ENCODE measurements around the gene PSD2.

The PSD2 gene

GRCh38 chr5:139856714-139857113 is 61.1 kb downstream of the PSD2 start:
- no peak for TF ChIP-seq CTCF (conservative IDR thresholded peaks at IDR 0.05)
- no peak overlapping the region for H3K27ac ChIP-seq

GRCh38 chr5:139859013-139859412 is 63.4 kb downstream of the PSD2 start:
- no peak for TF ChIP-seq CTCF (conservative IDR thresholded peaks at IDR 0.05)
- no peak overlapping the region for H3K27ac ChIP-seq

- no peak overlapping the region for H3K27ac ChIP-seq
- TF ChIP-seq CTCF (conservative IDR thresholded peaks at IDR 0.05), result no peak
Measured at GRCh38 chr5:139861021-139861888, 65.6 kb downstream of the PSD2 start.

GRCh38 chr5:139861889-139862207 is 66.2 kb downstream of the PSD2 start:
- no peak for TF ChIP-seq CTCF (conservative IDR thresholded peaks at IDR 0.05)
- no peak overlapping the region for H3K27ac ChIP-seq

GRCh38 chr5:139862313-139862712 is 66.7 kb downstream of the PSD2 start:
- H3K27ac ChIP-seq, result no peak overlapping the region
- TF ChIP-seq CTCF (conservative IDR thresholded peaks at IDR 0.05), result no peak

- no peak; the same call in 1 of the 2 replicates for TF ChIP-seq CTCF (conservative IDR thresholded peaks at IDR 0.05)
Measured at GRCh38 chr5:139862803-139863202, 67.2 kb downstream of the PSD2 start.

GRCh38 chr5:139863361-139863760 is 67.8 kb downstream of the PSD2 start:
- no peak for TF ChIP-seq CTCF (conservative IDR thresholded peaks at IDR 0.05)
- no peak overlapping the region for H3K27ac ChIP-seq

More at GRCh38 chr5:139862803-139863202, 67.2 kb downstream of the PSD2 start:
- H3K27ac ChIP-seq, result no peak overlapping the region

All from VCaP (cell line).